Endothelial cell of umbilical vein (primary cell): ENCODE data around the gene OLA1. TPM values are rescaled to one million over a fixed set of nuclear protein-coding genes. Genes with fewer than 3 reads are reported as not detected.

Experiments
- BruUV-seq: library from RNA; stranded (reverse); fragments of 400-500 nt; replicated peaks from 2 replicates; lab custom pipeline; 2021; lab: Mats Ljungman, UMichigan
- CTCF ChIA-PET: fragments of 300-600, 350-600 bp; sonication (Branson Sonifier 250); formaldehyde crosslinking; loops from one replicate; lab custom pipeline; 2021; ENCODE audit warnings: antibody characterized with exemption, inconsistent platforms; lab: Charles Lee
- POLR2A ChIA-PET: fragments of 300-600, 350-600 bp; sonication (Branson Sonifier 250); formaldehyde crosslinking; loops from one replicate; lab custom pipeline; 2021; ENCODE audit warnings: antibody characterized with exemption, inconsistent platforms; lab: Charles Lee
- DNase-seq: peaks from one replicate; pipeline ENCODE4 v3.0.0-alpha.2; 2011; ENCODE audit warnings: low read depth, low spot score
- FAIRE-seq: peaks from 2 replicates; lab custom pipeline; 2011; peaks lifted over from hg19 to GRCh38; lab: Jason Lieb, UNC
- H2AFZ ChIP-seq: 2 replicates; pipeline ENCODE4 v1.6.0; 2012; ENCODE audit warnings: low read depth, low read length, control low read depth, inconsistent platforms
- H3K27ac ChIP-seq: 2 replicates; pipeline ENCODE4 v1.5.1; 2011; ENCODE audit warnings: low read depth, mild to moderate bottlenecking, control low read depth, low read length, moderate library complexity; ENCODE audit not compliant: insufficient read depth
- H3K27me3 ChIP-seq, 2 experiments: 2 replicates each; pipeline versions ENCODE4 v1.6.0 to v1.6.1; 2011; ENCODE audit warnings: low read length in 2 of 2, mixed read lengths in 1 of 2; ENCODE audit not compliant: control insufficient read depth in 2 of 2, insufficient read depth in 2 of 2
- H3K36me3 ChIP-seq, 2 experiments: 2 replicates in 1 of 2; 3 replicates in 1 of 2; pipeline ENCODE4 v1.5.1; 2011; ENCODE audit warnings: low read length in 2 of 2, mild to moderate bottlenecking in 1 of 2, moderate library complexity in 1 of 2; ENCODE audit not compliant: control insufficient read depth in 2 of 2, insufficient read depth in 2 of 2; ENCODE audit errors: extremely low read depth in 1 of 2
- H3K4me1 ChIP-seq: 3 replicates; pipeline ENCODE4 v1.5.1; 2011; ENCODE audit warnings: mild to moderate bottlenecking, low read length; ENCODE audit not compliant: control insufficient read depth, insufficient read depth; ENCODE audit errors: extremely low read depth
- H3K4me2 ChIP-seq: 2 replicates; pipeline ENCODE4 v1.6.1; 2011; ENCODE audit warnings: low read length, control low read depth, mixed read lengths; ENCODE audit not compliant: insufficient read depth
- H3K4me3 ChIP-seq, 3 experiments: fragments of 200-600 bp in 1 of 3; sonication (generic), shearing (Covaris generic) in 1 of 3; replicated peaks in 1 of 3; 2 replicates each; pipeline ENCODE4 v1.5.1; 2011 to 2016; ENCODE audit warnings: control low read depth in 3 of 3, low read length in 3 of 3, mild to moderate bottlenecking in 2 of 3, inconsistent platforms in 1 of 3, low read depth in 1 of 3, moderate library complexity in 1 of 3; ENCODE audit not compliant: insufficient read depth in 1 of 3
- H3K79me2 ChIP-seq: 2 replicates; pipeline ENCODE4 v1.6.0; 2012; ENCODE audit warnings: low read length, inconsistent platforms; ENCODE audit not compliant: control insufficient read depth, insufficient read depth
- H3K9ac ChIP-seq: replicated peaks from 2 replicates; pipeline ENCODE3; 2011; ENCODE audit warnings: low read length, control low read depth; ENCODE audit not compliant: insufficient read depth; ENCODE audit errors: extremely low read depth
- H3K9me1 ChIP-seq: replicated peaks from 3 replicates; pipeline ENCODE4 v1.6.0; 2011; ENCODE audit warnings: mild to moderate bottlenecking, low read length; ENCODE audit not compliant: control insufficient read depth, insufficient read depth; ENCODE audit errors: extremely low read depth
- H3K9me3 ChIP-seq: replicated peaks from 2 replicates; pipeline ENCODE4 v1.5.1; 2012; ENCODE audit warnings: low read length, inconsistent platforms; ENCODE audit not compliant: control insufficient read depth, insufficient read depth
- H4K20me1 ChIP-seq: replicated peaks from 2 replicates; pipeline ENCODE3; 2011; ENCODE audit warnings: mild to moderate bottlenecking, low read length; ENCODE audit not compliant: control insufficient read depth, insufficient read depth; ENCODE audit errors: extremely low read depth
- CTCF ChIP-seq, 2 donors: IDR thresholded peaks; 1 replicate in 1 of 2; 2 replicates in 1 of 2; pipeline ENCODE4 v1.5.1; 2011; ENCODE audit warnings: low read length in 2 of 2, mild to moderate bottlenecking in 2 of 2, moderate library complexity in 2 of 2, control low read depth in 1 of 2, inconsistent platforms in 1 of 2, low read depth in 1 of 2; ENCODE audit not compliant: insufficient read depth in 1 of 2; ENCODE audit errors: extremely low read depth in 1 of 2
- EZH2 ChIP-seq: IDR thresholded peaks from 2 replicates; pipeline ENCODE4 v1.6.1; 2012; ENCODE audit warnings: borderline replicate concordance, low read depth, mild to moderate bottlenecking, moderate library complexity, low read length, inconsistent platforms; ENCODE audit not compliant: severe bottlenecking
- FOS ChIP-seq: IDR thresholded peaks from 2 replicates; pipeline ENCODE4 v1.6.1; 2011; ENCODE audit warnings: mild to moderate bottlenecking, low read length, moderate library complexity, borderline replicate concordance; ENCODE audit not compliant: insufficient read depth
- GATA2 ChIP-seq: IDR thresholded peaks from 2 replicates; pipeline ENCODE4 v1.7.0; 2011; ENCODE audit warnings: low read depth, mild to moderate bottlenecking, moderate library complexity, mixed read lengths, low read length; ENCODE audit not compliant: insufficient read length, insufficient read depth
- JUN ChIP-seq: IDR thresholded peaks from 2 replicates; pipeline ENCODE4 v1.6.1; 2011; ENCODE audit warnings: borderline replicate concordance, low read depth; ENCODE audit not compliant: insufficient read length, insufficient read depth
- MAX ChIP-seq: IDR thresholded peaks from 2 replicates; pipeline ENCODE4 v1.6.1; 2011; ENCODE audit not compliant: insufficient read depth, insufficient read length
- MYC ChIP-seq: IDR thresholded peaks from one replicate; pipeline ENCODE4 v1.6.1; 2011; ENCODE audit warnings: mild to moderate bottlenecking, low read depth, low read length
- POLR2A ChIP-seq: IDR thresholded peaks from 2 replicates; pipeline ENCODE4 v1.6.1; 2012; ENCODE audit warnings: low read depth, mild to moderate bottlenecking, control low read depth, low read length
- POLR2AphosphoS5 ChIP-seq: IDR thresholded peaks from 2 replicates; pipeline ENCODE4 v1.6.1; 2012; ENCODE audit warnings: low read depth, mild to moderate bottlenecking, control low read depth, low read length, moderate library complexity; ENCODE audit not compliant: insufficient read depth
- dilution Hi-C: fragments of 300-500 bp; cut with MboI; formaldehyde crosslinking; loops from one replicate; pipeline ENCODE4 v1.15.0; 2019; ENCODE audit warnings: low sequenced_read_pairs; ENCODE audit not compliant: extremely low pct_ligation_motif_present
- intact Hi-C: fragments of 100-400 bp; cut with micrococcal nuclease; formaldehyde crosslinking; loops from one replicate; pipeline ENCODE4 v1.10.0; 2022
- polyA plus RNA-seq, 4 experiments: library from polyadenylated mRNA; depleted of rRNA in 3 of 4; stranded (reverse) in 3 of 4; unstranded in 1 of 4; fragments of >200 nt; gene quantifications; 2 replicates each; pipeline versions ENCODE4 v1.2.1 to v1.2.3, GENCODE V29; 2011 to 2012; ENCODE audit warnings: missing spikeins in 1 of 4
- total RNA-seq: library from RNA; stranded (reverse); gene quantifications from 2 replicates; pipeline ENCODE4 v1.2.3, GENCODE V29; 2021

The OLA1 gene
- total and polyA plus RNA-seq, 2 donors (not counting 3 experiments of a cell fraction or from before 2014, with no cell fraction given), result 30.6 to 93.9 TPM

GRCh38 chr2:174135981-174136380 lies 112.4 kb downstream of the OLA1 start:
- ChIA-PET CTCF (no interaction called here), POLR2A (no interaction called here)
- FAIRE-seq (no peak), DNase-seq (no peak)
- Histone ChIP-seq H3K4me3 (no peak overlapping the region), H3K9me3 (no peaks in the 10 kb centered on the region), H3K9ac (no peak overlapping the region), H3K27me3 (no peaks in the 10 kb centered on the region), H3K9me1 (no peaks in the 10 kb centered on the region), H3K4me2 (no peak overlapping the region), H3K79me2 (no peaks in the 10 kb centered on the region), H4K20me1 (no peaks in the 10 kb centered on the region), H3K27ac (no peak overlapping the region), H3K4me1 (no peaks in the 10 kb centered on the region), H2AFZ (no peak overlapping the region), H3K36me3 (no peaks in the 10 kb centered on the region)
- intact Hi-C loops (loop anchor here (10.0 kb wide), 1 partner anchor 251 kb away; no protein-coding TSS in a partner anchor), dilution Hi-C loops (no loop called here)
- TF ChIP-seq JUN, result no peak
- no peak for TF ChIP-seq EZH2
- no peak for TF ChIP-seq MYC
- no peak for TF ChIP-seq POLR2AphosphoS5
- no TSS peak for BruUV-seq

GRCh38 chr2:174125090-174125489 lies 123.2 kb downstream of the OLA1 start:
- dilution Hi-C loops, result no loop called here
- no peaks in the 10 kb centered on the region for H3K27me3 ChIP-seq
- POLR2A ChIA-PET, result no interaction called here
- no peaks in the 10 kb centered on the region for H3K79me2 ChIP-seq
- no peaks in the 10 kb centered on the region for H3K36me3 ChIP-seq
- intact Hi-C loops, result no loop called here
- DNase-seq, result no peak
- H3K27ac ChIP-seq, result no peak overlapping the region
- no peaks in the 10 kb centered on the region for H3K9me3 ChIP-seq
- no peak for FAIRE-seq
- CTCF ChIA-PET, result interaction anchor here (1.2 kb wide), 1 partner anchor 13 kb away, joined by 3 read pairs; no protein-coding TSS in a partner anchor
- no peak overlapping the region for H3K4me2 ChIP-seq
- H3K4me3 ChIP-seq, result no peak overlapping the region
- no peak overlapping the region for H2AFZ ChIP-seq
- no peaks in the 10 kb centered on the region for H4K20me1 ChIP-seq
- peaks cover 3% of the 10 kb centered on the region for H3K9me1 ChIP-seq
- no peak overlapping the region for H3K9ac ChIP-seq
- TF ChIP-seq JUN (no peak), GATA2 (no peak), POLR2AphosphoS5 (no peak), CTCF (IDR thresholded peaks at IDR 0.05; ENCODE audit: extremely low read depth in 1 of 2, insufficient read depth in 1 of 2, low read depth in 1 of 2, low read length in 2 of 2) (no peak), EZH2 (no peak), MAX (no peak), MYC (no peak), POLR2A (no peak), FOS (no peak)
- peaks cover 24% of the 10 kb centered on the region for H3K4me1 ChIP-seq
- no TSS peak for BruUV-seq
